ENCODE measurements around the gene JSRP1.

DNA sequence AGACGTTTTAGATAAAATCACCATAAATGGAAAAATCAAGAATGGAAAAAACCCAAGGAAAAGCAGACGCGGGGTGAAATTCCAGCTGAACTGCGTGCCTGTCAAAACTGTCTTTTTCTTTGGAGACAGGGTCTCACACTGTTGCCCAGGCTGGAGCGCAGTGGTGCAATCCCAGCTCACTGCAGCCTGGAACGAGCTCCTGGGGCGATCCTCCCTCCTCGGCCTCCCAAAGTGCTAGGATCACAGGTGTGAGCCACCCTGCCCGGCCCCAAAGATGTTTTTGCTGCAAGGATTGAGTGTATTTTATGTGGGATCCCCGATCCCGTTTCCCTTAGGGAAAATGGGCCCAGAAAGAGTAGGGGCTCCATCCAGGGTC, 26.6 kb upstream of the JSRP1 start:
- TF ChIP-seq, protein P1, sequence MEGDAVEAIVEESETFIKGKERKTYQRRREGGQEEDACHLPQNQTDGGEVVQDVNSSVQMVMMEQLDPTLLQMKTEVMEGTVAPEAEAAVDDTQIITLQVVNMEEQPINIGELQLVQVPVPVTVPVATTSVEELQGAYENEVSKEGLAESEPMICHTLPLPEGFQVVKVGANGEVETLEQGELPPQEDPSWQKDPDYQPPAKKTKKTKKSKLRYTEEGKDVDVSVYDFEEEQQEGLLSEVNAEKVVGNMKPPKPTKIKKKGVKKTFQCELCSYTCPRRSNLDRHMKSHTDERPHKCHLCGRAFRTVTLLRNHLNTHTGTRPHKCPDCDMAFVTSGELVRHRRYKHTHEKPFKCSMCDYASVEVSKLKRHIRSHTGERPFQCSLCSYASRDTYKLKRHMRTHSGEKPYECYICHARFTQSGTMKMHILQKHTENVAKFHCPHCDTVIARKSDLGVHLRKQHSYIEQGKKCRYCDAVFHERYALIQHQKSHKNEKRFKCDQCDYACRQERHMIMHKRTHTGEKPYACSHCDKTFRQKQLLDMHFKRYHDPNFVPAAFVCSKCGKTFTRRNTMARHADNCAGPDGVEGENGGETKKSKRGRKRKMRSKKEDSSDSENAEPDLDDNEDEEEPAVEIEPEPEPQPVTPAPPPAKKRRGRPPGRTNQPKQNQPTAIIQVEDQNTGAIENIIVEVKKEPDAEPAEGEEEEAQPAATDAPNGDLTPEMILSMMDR (IDR thresholded peaks at IDR 0.05): no peak
- TF ChIP-seq, protein P2, sequence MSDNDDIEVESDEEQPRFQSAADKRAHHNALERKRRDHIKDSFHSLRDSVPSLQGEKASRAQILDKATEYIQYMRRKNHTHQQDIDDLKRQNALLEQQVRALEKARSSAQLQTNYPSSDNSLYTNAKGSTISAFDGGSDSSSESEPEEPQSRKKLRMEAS (IDR thresholded peaks at IDR 0.05): no peak
- TF ChIP-seq POLR2A (IDR thresholded peaks at IDR 0.05; ENCODE audit: low read length) (no peak), MYC (IDR thresholded peaks at IDR 0.05; ENCODE audit: borderline replicate concordance, low read length) (no peak), RCOR1 (IDR thresholded peaks at IDR 0.05; ENCODE audit: low read depth, low read length) (no peak), HOXA7 (CRISPR knock-in tag; IDR thresholded peaks at IDR 0.05) (no peak), EHMT2 (IDR thresholded peaks at IDR 0.05; ENCODE audit: low read depth) (no peak), KDM1A (IDR thresholded peaks at IDR 0.05; ENCODE audit: low read depth) (no peak), RAD21 (conservative IDR thresholded peaks at IDR 0.05 in 1 of 2, IDR thresholded peaks at IDR 0.05 in 1 of 2) (no peak), ELK1 (IDR thresholded peaks at IDR 0.05; ENCODE audit: low read depth, low read length) (no peak), MAFK (IDR thresholded peaks at IDR 0.05; ENCODE audit: partially characterized antibody) (no peak), NR3C1 (IDR thresholded peaks at IDR 0.05) (no peak), CHD4 (IDR thresholded peaks at IDR 0.05; ENCODE audit: borderline replicate concordance) (no peak)
- TF ChIP-seq, protein P3, sequence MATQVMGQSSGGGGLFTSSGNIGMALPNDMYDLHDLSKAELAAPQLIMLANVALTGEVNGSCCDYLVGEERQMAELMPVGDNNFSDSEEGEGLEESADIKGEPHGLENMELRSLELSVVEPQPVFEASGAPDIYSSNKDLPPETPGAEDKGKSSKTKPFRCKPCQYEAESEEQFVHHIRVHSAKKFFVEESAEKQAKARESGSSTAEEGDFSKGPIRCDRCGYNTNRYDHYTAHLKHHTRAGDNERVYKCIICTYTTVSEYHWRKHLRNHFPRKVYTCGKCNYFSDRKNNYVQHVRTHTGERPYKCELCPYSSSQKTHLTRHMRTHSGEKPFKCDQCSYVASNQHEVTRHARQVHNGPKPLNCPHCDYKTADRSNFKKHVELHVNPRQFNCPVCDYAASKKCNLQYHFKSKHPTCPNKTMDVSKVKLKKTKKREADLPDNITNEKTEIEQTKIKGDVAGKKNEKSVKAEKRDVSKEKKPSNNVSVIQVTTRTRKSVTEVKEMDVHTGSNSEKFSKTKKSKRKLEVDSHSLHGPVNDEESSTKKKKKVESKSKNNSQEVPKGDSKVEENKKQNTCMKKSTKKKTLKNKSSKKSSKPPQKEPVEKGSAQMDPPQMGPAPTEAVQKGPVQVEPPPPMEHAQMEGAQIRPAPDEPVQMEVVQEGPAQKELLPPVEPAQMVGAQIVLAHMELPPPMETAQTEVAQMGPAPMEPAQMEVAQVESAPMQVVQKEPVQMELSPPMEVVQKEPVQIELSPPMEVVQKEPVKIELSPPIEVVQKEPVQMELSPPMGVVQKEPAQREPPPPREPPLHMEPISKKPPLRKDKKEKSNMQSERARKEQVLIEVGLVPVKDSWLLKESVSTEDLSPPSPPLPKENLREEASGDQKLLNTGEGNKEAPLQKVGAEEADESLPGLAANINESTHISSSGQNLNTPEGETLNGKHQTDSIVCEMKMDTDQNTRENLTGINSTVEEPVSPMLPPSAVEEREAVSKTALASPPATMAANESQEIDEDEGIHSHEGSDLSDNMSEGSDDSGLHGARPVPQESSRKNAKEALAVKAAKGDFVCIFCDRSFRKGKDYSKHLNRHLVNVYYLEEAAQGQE (IDR thresholded peaks at IDR 0.05): no peak

Measured in A549 (cell line).